Thyroid gland (tissue), 4 donors: ENCODE measurements around the gene FHIT.

Source experiments
- POLR2A ChIP-seq, 2 donors: fragments of 450-650 bp; IDR thresholded peaks; one replicate each; pipeline ENCODE4 v1.6.1; 2017; ENCODE audit warnings: antibody characterized with exemption in 2 of 2, mild to moderate bottlenecking in 2 of 2, moderate library complexity in 1 of 2
- TF ChIP-seq, protein P1 (sequence below), 6 experiments: fragments of 200-600 bp in 3 of 6; fragments of 450-650 bp in 3 of 6; sonication (generic) in 3 of 6; IDR thresholded peaks; one replicate each; pipeline ENCODE4 v1.5.1; 2016 to 2019; ENCODE audit warnings: antibody characterized with exemption in 6 of 6, mild to moderate bottlenecking in 2 of 6, inconsistent platforms in 1 of 6, moderate library complexity in 1 of 6

DNA sequence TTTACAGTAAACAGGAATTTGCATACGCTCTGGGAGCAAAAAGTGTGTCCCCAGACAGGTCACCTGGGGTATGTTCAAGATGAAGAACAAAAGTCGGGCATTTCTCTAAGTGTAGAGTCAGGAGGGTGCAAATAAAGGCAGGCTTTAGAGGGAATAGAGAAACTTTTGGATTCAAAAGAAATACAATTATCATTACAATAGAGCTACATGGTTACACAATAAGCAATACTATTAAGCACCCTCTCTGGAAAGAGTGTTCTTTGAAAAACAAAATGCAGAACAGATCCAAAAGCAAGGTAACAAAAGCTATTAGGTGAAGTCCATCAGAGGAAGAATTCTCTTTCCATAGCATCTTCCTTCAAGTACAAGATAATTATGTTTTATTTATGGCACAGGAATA lies 679.7 kb downstream of the FHIT start:
- TF ChIP-seq, protein P1, sequence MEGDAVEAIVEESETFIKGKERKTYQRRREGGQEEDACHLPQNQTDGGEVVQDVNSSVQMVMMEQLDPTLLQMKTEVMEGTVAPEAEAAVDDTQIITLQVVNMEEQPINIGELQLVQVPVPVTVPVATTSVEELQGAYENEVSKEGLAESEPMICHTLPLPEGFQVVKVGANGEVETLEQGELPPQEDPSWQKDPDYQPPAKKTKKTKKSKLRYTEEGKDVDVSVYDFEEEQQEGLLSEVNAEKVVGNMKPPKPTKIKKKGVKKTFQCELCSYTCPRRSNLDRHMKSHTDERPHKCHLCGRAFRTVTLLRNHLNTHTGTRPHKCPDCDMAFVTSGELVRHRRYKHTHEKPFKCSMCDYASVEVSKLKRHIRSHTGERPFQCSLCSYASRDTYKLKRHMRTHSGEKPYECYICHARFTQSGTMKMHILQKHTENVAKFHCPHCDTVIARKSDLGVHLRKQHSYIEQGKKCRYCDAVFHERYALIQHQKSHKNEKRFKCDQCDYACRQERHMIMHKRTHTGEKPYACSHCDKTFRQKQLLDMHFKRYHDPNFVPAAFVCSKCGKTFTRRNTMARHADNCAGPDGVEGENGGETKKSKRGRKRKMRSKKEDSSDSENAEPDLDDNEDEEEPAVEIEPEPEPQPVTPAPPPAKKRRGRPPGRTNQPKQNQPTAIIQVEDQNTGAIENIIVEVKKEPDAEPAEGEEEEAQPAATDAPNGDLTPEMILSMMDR (IDR thresholded peaks at IDR 0.05), result no peak
- TF ChIP-seq POLR2A (IDR thresholded peaks at IDR 0.05), result no peak
